NCI-H1930 (cell line): ENCODE results near the gene GOPC.

ENCODE experiments used
- DNase-seq, 2 experiments: peaks; one replicate each; lab custom pipeline; 2025; lab: John Stamatoyannopoulos, UW

GOPC gene

DNA sequence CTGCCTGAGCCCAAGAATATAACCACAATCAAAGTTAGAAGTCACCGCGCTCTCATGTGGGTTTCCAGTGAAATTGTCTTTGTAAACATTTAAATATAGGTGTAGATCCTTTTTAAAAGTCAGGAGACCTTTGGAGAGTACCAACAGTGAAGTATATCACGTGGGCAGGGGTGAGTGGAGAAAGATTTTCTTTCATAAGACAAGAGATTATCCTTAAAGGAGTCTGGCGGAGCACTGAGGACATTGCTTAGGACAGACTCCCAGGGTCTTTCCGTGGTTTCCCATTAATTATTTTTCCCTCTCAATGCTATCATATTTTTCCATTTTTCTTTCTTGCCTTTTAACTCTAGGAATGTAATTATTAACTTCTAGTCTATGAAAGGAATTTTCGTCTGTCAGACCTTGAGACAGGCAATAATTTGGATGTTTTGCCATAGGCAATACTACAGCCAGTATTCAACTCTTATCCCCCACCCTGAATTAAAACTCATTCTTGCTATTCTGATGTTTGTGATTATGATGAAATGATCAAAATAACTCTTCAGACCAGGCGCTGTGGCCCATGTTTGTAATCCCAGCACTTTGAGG lies 88.4 kb downstream of the GOPC start:
- no peak for DNase-seq

DNA sequence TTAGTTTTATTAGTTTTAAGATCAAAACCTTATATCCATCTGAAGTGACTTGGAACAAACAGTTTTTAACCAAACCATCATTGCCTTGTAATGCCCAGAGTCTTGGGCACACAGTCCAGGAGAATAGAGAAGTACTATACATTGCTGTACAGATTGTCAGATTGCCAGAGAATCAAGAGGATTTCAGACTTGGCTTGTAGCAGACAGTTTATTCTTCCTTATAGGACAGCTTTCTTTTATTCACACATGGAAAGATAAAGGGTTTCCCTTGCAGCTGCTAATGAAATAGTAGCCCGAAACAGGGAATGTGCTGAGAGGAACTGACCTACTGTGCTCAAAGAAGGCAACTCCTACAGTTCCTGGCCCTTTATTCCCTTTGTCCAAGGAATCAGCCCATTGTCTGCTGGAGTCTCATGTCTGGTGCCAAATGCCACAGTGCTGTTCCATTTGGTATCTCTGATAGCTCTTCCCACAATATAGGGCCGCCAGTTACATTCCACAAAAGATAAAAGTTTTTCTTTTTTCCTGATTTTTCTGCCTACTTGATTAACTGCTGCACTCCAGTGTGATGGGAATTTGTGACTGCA lies 89.2 kb downstream of the GOPC start:
- no peak for DNase-seq

DNA sequence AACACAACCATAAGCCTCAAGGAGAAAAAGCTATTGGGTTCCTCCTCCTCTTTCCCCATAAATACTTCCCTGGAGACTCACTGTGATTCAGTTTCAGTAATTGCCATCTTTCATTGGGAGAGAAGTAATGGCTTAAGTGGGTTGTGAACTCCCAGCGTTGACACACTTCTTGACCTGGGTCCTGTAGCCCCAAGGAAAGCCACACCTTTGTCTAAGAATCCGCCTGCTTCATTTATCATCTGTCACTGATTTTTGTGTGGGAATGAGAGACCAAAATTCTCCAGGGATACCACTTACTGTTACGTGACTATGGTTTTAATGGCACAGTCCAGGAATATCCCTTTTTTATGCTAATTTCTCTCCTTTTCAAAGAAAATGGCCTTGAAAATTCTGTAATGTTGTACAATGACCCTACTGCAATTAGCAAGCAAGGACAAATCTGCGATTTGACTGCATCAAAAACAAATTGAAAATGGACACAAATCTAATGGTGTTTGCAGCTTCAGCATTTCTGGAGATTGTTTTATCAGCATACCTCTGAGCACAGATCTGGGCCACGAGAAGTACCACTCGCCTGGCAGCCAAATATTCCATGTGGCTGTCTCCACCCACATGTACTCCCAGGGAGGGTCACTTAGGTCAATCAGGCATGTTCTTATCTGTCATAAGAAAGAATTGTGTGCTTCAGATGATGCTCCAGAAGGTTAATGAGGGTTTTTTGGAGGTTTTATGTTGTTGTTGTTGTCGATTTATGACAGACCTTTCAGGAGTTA lies 90.1 kb downstream of the GOPC start:
- no peak for DNase-seq
